Endothelial cell of umbilical vein (primary cell): ENCODE measurements around the gene PTPRE. TPM values are rescaled to one million over a fixed set of nuclear protein-coding genes. Genes with fewer than 3 reads are reported as not detected.
A peak's percentile ranks its signal among the peaks of the same experiment; 100 is the strongest.

Source experiments
- BruUV-seq: library from RNA; stranded (reverse); fragments of 400-500 nt; replicated peaks from 2 replicates; lab custom pipeline; 2021; lab: Mats Ljungman, UMichigan
- CTCF ChIA-PET: fragments of 300-600, 350-600 bp; sonication (Branson Sonifier 250); formaldehyde crosslinking; loops from one replicate; lab custom pipeline; 2021; ENCODE audit warnings: antibody characterized with exemption, inconsistent platforms; lab: Charles Lee
- POLR2A ChIA-PET: fragments of 300-600, 350-600 bp; sonication (Branson Sonifier 250); formaldehyde crosslinking; loops from one replicate; lab custom pipeline; 2021; ENCODE audit warnings: antibody characterized with exemption, inconsistent platforms; lab: Charles Lee
- DNase-seq: peaks from one replicate; pipeline ENCODE4 v3.0.0-alpha.2; 2011; ENCODE audit warnings: low read depth, low spot score
- FAIRE-seq: peaks from 2 replicates; lab custom pipeline; 2011; peaks lifted over from hg19 to GRCh38; lab: Jason Lieb, UNC
- H2AFZ ChIP-seq: 2 replicates; pipeline ENCODE4 v1.6.0; 2012; ENCODE audit warnings: low read depth, low read length, control low read depth, inconsistent platforms
- H3K27ac ChIP-seq: 2 replicates; pipeline ENCODE4 v1.5.1; 2011; ENCODE audit warnings: low read depth, mild to moderate bottlenecking, control low read depth, low read length, moderate library complexity; ENCODE audit not compliant: insufficient read depth
- H3K27me3 ChIP-seq, 2 experiments: 2 replicates each; pipeline versions ENCODE4 v1.6.0 to v1.6.1; 2011; ENCODE audit warnings: low read length in 2 of 2, mixed read lengths in 1 of 2; ENCODE audit not compliant: control insufficient read depth in 2 of 2, insufficient read depth in 2 of 2
- H3K36me3 ChIP-seq, 2 experiments: 2 replicates in 1 of 2; 3 replicates in 1 of 2; pipeline ENCODE4 v1.5.1; 2011; ENCODE audit warnings: low read length in 2 of 2, mild to moderate bottlenecking in 1 of 2, moderate library complexity in 1 of 2; ENCODE audit not compliant: control insufficient read depth in 2 of 2, insufficient read depth in 2 of 2; ENCODE audit errors: extremely low read depth in 1 of 2
- H3K4me1 ChIP-seq: 3 replicates; pipeline ENCODE4 v1.5.1; 2011; ENCODE audit warnings: mild to moderate bottlenecking, low read length; ENCODE audit not compliant: control insufficient read depth, insufficient read depth; ENCODE audit errors: extremely low read depth
- H3K4me2 ChIP-seq: 2 replicates; pipeline ENCODE4 v1.6.1; 2011; ENCODE audit warnings: low read length, control low read depth, mixed read lengths; ENCODE audit not compliant: insufficient read depth
- H3K4me3 ChIP-seq, 3 experiments: fragments of 200-600 bp in 1 of 3; sonication (generic), shearing (Covaris generic) in 1 of 3; replicated peaks in 1 of 3; 2 replicates each; pipeline ENCODE4 v1.5.1; 2011 to 2016; ENCODE audit warnings: control low read depth in 3 of 3, low read length in 3 of 3, mild to moderate bottlenecking in 2 of 3, inconsistent platforms in 1 of 3, low read depth in 1 of 3, moderate library complexity in 1 of 3; ENCODE audit not compliant: insufficient read depth in 1 of 3
- H3K79me2 ChIP-seq: 2 replicates; pipeline ENCODE4 v1.6.0; 2012; ENCODE audit warnings: low read length, inconsistent platforms; ENCODE audit not compliant: control insufficient read depth, insufficient read depth
- H3K9ac ChIP-seq: replicated peaks from 2 replicates; pipeline ENCODE3; 2011; ENCODE audit warnings: low read length, control low read depth; ENCODE audit not compliant: insufficient read depth; ENCODE audit errors: extremely low read depth
- H3K9me1 ChIP-seq: replicated peaks from 3 replicates; pipeline ENCODE4 v1.6.0; 2011; ENCODE audit warnings: mild to moderate bottlenecking, low read length; ENCODE audit not compliant: control insufficient read depth, insufficient read depth; ENCODE audit errors: extremely low read depth
- H3K9me3 ChIP-seq: replicated peaks from 2 replicates; pipeline ENCODE4 v1.5.1; 2012; ENCODE audit warnings: low read length, inconsistent platforms; ENCODE audit not compliant: control insufficient read depth, insufficient read depth
- H4K20me1 ChIP-seq: replicated peaks from 2 replicates; pipeline ENCODE3; 2011; ENCODE audit warnings: mild to moderate bottlenecking, low read length; ENCODE audit not compliant: control insufficient read depth, insufficient read depth; ENCODE audit errors: extremely low read depth
- EZH2 ChIP-seq: IDR thresholded peaks from 2 replicates; pipeline ENCODE4 v1.6.1; 2012; ENCODE audit warnings: borderline replicate concordance, low read depth, mild to moderate bottlenecking, moderate library complexity, low read length, inconsistent platforms; ENCODE audit not compliant: severe bottlenecking
- FOS ChIP-seq: IDR thresholded peaks from 2 replicates; pipeline ENCODE4 v1.6.1; 2011; ENCODE audit warnings: mild to moderate bottlenecking, low read length, moderate library complexity, borderline replicate concordance; ENCODE audit not compliant: insufficient read depth
- GATA2 ChIP-seq: IDR thresholded peaks from 2 replicates; pipeline ENCODE4 v1.7.0; 2011; ENCODE audit warnings: low read depth, mild to moderate bottlenecking, moderate library complexity, mixed read lengths, low read length; ENCODE audit not compliant: insufficient read length, insufficient read depth
- JUN ChIP-seq: IDR thresholded peaks from 2 replicates; pipeline ENCODE4 v1.6.1; 2011; ENCODE audit warnings: borderline replicate concordance, low read depth; ENCODE audit not compliant: insufficient read length, insufficient read depth
- MYC ChIP-seq: IDR thresholded peaks from one replicate; pipeline ENCODE4 v1.6.1; 2011; ENCODE audit warnings: mild to moderate bottlenecking, low read depth, low read length
- POLR2A ChIP-seq: IDR thresholded peaks from 2 replicates; pipeline ENCODE4 v1.6.1; 2012; ENCODE audit warnings: low read depth, mild to moderate bottlenecking, control low read depth, low read length
- POLR2AphosphoS5 ChIP-seq: IDR thresholded peaks from 2 replicates; pipeline ENCODE4 v1.6.1; 2012; ENCODE audit warnings: low read depth, mild to moderate bottlenecking, control low read depth, low read length, moderate library complexity; ENCODE audit not compliant: insufficient read depth
- dilution Hi-C: fragments of 300-500 bp; cut with MboI; formaldehyde crosslinking; loops from one replicate; pipeline ENCODE4 v1.15.0; 2019; ENCODE audit warnings: low sequenced_read_pairs; ENCODE audit not compliant: extremely low pct_ligation_motif_present
- intact Hi-C: fragments of 100-400 bp; cut with micrococcal nuclease; formaldehyde crosslinking; loops from one replicate; pipeline ENCODE4 v1.10.0; 2022
- polyA plus RNA-seq, 4 experiments: library from polyadenylated mRNA; depleted of rRNA in 3 of 4; stranded (reverse) in 3 of 4; unstranded in 1 of 4; fragments of >200 nt; gene quantifications; 2 replicates each; pipeline versions ENCODE4 v1.2.1 to v1.2.3, GENCODE V29; 2011 to 2012; ENCODE audit warnings: missing spikeins in 1 of 4
- total RNA-seq: library from RNA; stranded (reverse); gene quantifications from 2 replicates; pipeline ENCODE4 v1.2.3, GENCODE V29; 2021
- TF ChIP-seq, protein P1 (sequence below), 2 donors: IDR thresholded peaks; 1 replicate in 1 of 2; 2 replicates in 1 of 2; pipeline ENCODE4 v1.5.1; 2011; ENCODE audit warnings: low read length in 2 of 2, mild to moderate bottlenecking in 2 of 2, moderate library complexity in 2 of 2, control low read depth in 1 of 2, inconsistent platforms in 1 of 2, low read depth in 1 of 2; ENCODE audit not compliant: insufficient read depth in 1 of 2; ENCODE audit errors: extremely low read depth in 1 of 2
- TF ChIP-seq, protein P2 (sequence below): IDR thresholded peaks from 2 replicates; pipeline ENCODE4 v1.6.1; 2011; ENCODE audit not compliant: insufficient read depth, insufficient read length

PTPRE gene
- total and polyA plus RNA-seq, 2 donors (not counting 3 experiments of a cell fraction or from before 2014, with no cell fraction given) = 37.3 to 116 TPM

DNA sequence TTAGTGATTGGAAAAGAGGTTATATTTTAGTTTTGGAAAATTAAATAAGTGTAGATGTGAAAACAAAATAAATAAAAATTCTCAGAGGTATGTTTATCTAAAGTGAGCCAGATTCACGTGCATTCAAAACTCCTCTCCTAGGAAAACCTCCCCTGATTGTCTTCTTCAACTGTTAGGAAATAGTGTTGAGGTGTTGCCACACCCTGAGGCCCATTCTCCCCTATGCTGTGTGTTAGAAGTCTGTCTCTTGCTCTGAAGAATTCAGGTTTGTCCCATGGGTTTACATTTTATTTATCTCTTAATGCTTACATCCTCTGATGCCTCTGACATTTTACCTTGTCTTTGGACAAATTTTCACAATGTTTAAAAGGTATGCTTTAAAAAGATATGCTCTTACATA lies 40.3 kb downstream of the PTPRE start:
- H3K79me2 ChIP-seq = peaks cover 3% of the 10 kb centered on the region
- FAIRE-seq = no peak
- dilution Hi-C loops (no loop called here), intact Hi-C loops (no loop called here)
- no peaks in the 10 kb centered on the region for H3K9me3 ChIP-seq
- peak overlapping the region; percentile 64 for H3K27ac ChIP-seq
- no peak overlapping the region for H3K9ac ChIP-seq
- H3K36me3 ChIP-seq = no peaks in the 10 kb centered on the region
- no TSS peak for BruUV-seq
- ChIA-PET POLR2A (no interaction called here), CTCF (no interaction called here)
- TF ChIP-seq, protein P1, sequence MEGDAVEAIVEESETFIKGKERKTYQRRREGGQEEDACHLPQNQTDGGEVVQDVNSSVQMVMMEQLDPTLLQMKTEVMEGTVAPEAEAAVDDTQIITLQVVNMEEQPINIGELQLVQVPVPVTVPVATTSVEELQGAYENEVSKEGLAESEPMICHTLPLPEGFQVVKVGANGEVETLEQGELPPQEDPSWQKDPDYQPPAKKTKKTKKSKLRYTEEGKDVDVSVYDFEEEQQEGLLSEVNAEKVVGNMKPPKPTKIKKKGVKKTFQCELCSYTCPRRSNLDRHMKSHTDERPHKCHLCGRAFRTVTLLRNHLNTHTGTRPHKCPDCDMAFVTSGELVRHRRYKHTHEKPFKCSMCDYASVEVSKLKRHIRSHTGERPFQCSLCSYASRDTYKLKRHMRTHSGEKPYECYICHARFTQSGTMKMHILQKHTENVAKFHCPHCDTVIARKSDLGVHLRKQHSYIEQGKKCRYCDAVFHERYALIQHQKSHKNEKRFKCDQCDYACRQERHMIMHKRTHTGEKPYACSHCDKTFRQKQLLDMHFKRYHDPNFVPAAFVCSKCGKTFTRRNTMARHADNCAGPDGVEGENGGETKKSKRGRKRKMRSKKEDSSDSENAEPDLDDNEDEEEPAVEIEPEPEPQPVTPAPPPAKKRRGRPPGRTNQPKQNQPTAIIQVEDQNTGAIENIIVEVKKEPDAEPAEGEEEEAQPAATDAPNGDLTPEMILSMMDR (IDR thresholded peaks at IDR 0.05; ENCODE audit: extremely low read depth in 1 of 2, insufficient read depth in 1 of 2, low read depth in 1 of 2, low read length in 2 of 2) = no peak
- TF ChIP-seq MYC (no peak), EZH2 (no peak)
- H3K9me1 ChIP-seq = no peaks in the 10 kb centered on the region
- H3K4me3 ChIP-seq = no peak overlapping the region
- no peaks in the 10 kb centered on the region for H3K27me3 ChIP-seq
- H3K4me2 ChIP-seq = no peak overlapping the region
- no peak overlapping the region for H2AFZ ChIP-seq
- H4K20me1 ChIP-seq = no peaks in the 10 kb centered on the region
- no peak for DNase-seq
- H3K4me1 ChIP-seq = peaks cover 69% of the 10 kb centered on the region

DNA sequence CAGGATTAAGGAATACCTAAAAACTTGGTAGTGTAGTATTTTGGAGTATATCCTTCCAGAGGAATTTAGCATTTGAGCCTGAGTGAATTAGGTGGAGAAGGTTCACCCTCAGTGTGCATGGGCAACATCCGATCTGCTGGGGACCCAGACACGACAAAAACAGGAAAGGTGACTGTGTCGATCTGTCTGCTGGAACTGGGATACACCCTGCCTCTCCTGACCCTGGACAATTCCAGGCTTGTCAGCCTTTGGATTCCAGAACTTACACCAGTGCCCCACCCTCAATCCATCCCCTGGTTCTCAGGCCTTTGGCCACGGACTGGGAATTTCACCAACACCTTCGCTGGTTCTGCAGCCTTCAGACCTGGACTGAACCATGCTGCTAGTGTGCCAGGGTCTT lies 41.9 kb downstream of the PTPRE start:
- Histone ChIP-seq H3K4me1 (peaks cover 54% of the 10 kb centered on the region), H3K27ac (peak overlapping the region; percentile 64), H3K9me1 (no peaks in the 10 kb centered on the region), H3K9me3 (no peaks in the 10 kb centered on the region), H3K36me3 (no peaks in the 10 kb centered on the region), H3K9ac (no peak overlapping the region), H3K27me3 (no peaks in the 10 kb centered on the region), H3K79me2 (peaks cover 3% of the 10 kb centered on the region), H4K20me1 (no peaks in the 10 kb centered on the region), H3K4me3 (no peak overlapping the region), H2AFZ (no peak overlapping the region), H3K4me2 (no peak overlapping the region)
- peak; percentile 77 for DNase-seq
- BruUV-seq = no TSS peak
- intact Hi-C loops (no loop called here), dilution Hi-C loops (no loop called here)
- CTCF ChIA-PET = no interaction called here
- POLR2A ChIA-PET = no interaction called here
- TF ChIP-seq, protein P1 (IDR thresholded peaks at IDR 0.05; ENCODE audit: extremely low read depth in 1 of 2, insufficient read depth in 1 of 2, low read depth in 1 of 2, low read length in 2 of 2) = no peak
- TF ChIP-seq FOS (peak; percentile 46), GATA2 (no peak), POLR2A (no peak), JUN (peak; percentile 12), POLR2AphosphoS5 (peak; percentile 28), MYC (peak; percentile 26), EZH2 (no peak)
- TF ChIP-seq, protein P2, sequence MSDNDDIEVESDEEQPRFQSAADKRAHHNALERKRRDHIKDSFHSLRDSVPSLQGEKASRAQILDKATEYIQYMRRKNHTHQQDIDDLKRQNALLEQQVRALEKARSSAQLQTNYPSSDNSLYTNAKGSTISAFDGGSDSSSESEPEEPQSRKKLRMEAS = no peak
- peak; percentile 83 for FAIRE-seq
